NCI-H2196 treated with DMSO at 0.1 percent for 48 hours (cell line): ENCODE results near the gene PAM16.
"Not testable (repeated sequence)": the region's sequence is repeated elsewhere in the genome, so short reads cannot be mapped to it uniquely, and the experiment has no call there.

Experiments used
- DNase-seq: peaks from one replicate; lab custom pipeline; 2025; ENCODE audit not compliant: unreplicated experiment; lab: John Stamatoyannopoulos, UW

The PAM16 gene

GRCh38 chr16:4350787-4351659, at the start of gene PAM16:
Gene PAM16 (minus strand): TSS chr16:4351321. CDS start chr16:4351234, 87 bp downstream.
- peak; percentile 88 for DNase-seq

GRCh38 chr16:4399001-4399730, 48.0 kb upstream of the PAM16 start:
- DNase-seq, result no peak

GRCh38 chr16:4395055-4395726, 44.1 kb upstream of the PAM16 start:
- DNase-seq, result no peak

- not testable (repeated sequence) for DNase-seq
Measured at GRCh38 chr16:4393850-4394249, 42.7 kb upstream of the PAM16 start.

- no peak for DNase-seq
Measured at GRCh38 chr16:4393240-4393600, 42.1 kb upstream of the PAM16 start.

GRCh38 chr16:4392382-4393239, 41.5 kb upstream of the PAM16 start:
- no peak for DNase-seq

GRCh38 chr16:4391631-4392381, 40.7 kb upstream of the PAM16 start:
- no peak for DNase-seq

GRCh38 chr16:4390266-4391260, 39.4 kb upstream of the PAM16 start:
- DNase-seq, result no peak

- no peak for DNase-seq
Measured at GRCh38 chr16:4389051-4389955, 38.2 kb upstream of the PAM16 start.

GRCh38 chr16:4388271-4389021, 37.3 kb upstream of the PAM16 start:
- no peak for DNase-seq

GRCh38 chr16:4387781-4388180, 36.7 kb upstream of the PAM16 start:
- no peak for DNase-seq

GRCh38 chr16:4386951-4387565, 35.9 kb upstream of the PAM16 start:
- DNase-seq, result no peak

GRCh38 chr16:4386451-4386805, 35.3 kb upstream of the PAM16 start:
- DNase-seq, result no peak

GRCh38 chr16:4385789-4386450, 34.8 kb upstream of the PAM16 start:
- DNase-seq, result no peak

GRCh38 chr16:4385066-4385788, 34.1 kb upstream of the PAM16 start:
- no peak for DNase-seq

- no peak for DNase-seq
Measured at GRCh38 chr16:4384509-4384942, 33.4 kb upstream of the PAM16 start.
